ENCODE data around the gene ERF. TPM values are rescaled to one million over a fixed set of nuclear protein-coding genes. Genes with fewer than 3 reads are reported as not detected.
A peak's percentile ranks its signal among the peaks of the same experiment; 100 is the strongest.

ERF gene
- polyA plus RNA-seq, 6 donors from 2014 or later = 0.68 to 8.2 (median 3.8) TPM

DNA sequence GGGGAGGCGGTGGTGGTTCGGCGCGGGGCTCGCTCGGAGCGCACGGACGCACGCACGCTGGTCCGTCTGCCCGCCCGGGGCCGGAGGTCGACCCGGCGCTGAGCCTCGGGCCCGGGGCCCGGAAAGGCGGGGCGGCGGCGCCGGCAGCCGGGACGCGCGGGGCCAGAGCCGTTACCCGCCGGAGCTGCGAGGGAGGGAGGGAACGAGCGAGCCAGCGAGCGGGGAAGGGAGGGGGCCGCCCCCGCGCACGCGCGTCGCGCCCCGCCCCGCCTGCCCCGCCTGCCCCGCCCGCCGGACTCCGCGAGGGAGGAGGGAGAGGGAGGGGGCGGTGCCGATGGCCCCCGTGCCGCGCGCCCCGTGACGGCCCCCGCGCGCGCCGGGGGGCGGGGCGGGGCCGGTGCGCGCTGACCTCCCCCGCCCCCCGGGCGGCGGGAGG lies 29.2 kb upstream of the ERF start:
- no peaks in the 10 kb centered on the region for H3K36me3 Mint-ChIP-seq
- no peaks in the 10 kb centered on the region for H3K27me3 Mint-ChIP-seq
- H3K27ac Mint-ChIP-seq = no peak overlapping the region
- no peak overlapping the region for H3K4me3 Mint-ChIP-seq
- H3K4me1 Mint-ChIP-seq = peaks cover 36 to 45% (median 42%) of the 10 kb centered on the region in 3 donors
- DNase-seq (peak; percentile 87), ATAC-seq (ENCODE audit: low read depth in 2 of 2) (peak; percentile 17 to 26)
- no peaks in the 10 kb centered on the region for H3K9me3 Mint-ChIP-seq

DNA sequence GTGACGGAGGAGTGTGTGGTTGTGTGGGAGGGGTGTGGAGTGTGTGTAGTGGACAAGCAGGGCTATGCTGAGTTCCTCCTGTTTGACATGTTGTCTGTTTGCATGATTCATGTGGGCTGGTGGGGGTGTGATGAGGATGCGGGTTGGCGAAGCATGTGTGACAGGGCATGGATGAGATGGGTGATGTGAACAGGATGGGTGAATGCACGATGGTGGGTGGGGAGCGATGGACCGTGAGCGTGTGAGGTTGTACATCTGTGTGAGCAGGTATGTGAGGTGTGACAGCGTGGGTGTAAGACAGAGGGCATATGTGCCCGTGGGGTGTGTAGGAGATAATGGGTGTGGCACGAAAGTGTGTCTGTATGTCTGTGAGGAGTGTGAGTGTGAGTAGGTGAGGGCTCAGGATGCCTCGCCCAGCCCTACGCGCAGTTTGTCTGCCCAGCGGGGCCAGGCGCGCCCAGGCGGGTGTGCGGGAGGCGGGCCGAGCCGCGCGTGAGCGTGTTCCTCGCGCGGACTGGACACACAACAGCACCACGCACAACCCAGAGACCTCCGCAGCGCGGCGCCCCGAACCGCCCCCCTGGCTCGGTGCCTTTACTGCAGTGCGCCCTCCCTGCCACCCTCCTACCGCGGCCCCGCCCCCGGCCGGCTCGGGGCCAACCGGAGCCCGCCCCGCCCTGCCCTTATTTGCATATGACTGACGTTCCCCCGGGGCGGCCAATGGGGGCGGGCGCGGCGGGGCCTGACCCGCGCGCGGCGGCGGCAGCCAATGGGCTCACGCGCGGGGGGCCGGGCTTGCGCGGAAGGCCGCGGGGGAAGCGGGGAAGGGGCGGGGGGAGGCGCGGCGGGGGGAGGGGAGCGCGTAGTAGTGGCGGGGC lies 28.5 kb upstream of the ERF start:
- H3K4me3 Mint-ChIP-seq = no peak overlapping the region
- H3K9me3 Mint-ChIP-seq = no peaks in the 10 kb centered on the region
- peaks cover 42 to 52% (median 49%) of the 10 kb centered on the region in 3 donors for H3K4me1 Mint-ChIP-seq
- no peaks in the 10 kb centered on the region for H3K27me3 Mint-ChIP-seq
- ATAC-seq (ENCODE audit: low read depth in 2 of 2) (peak; percentile 60 to 61), DNase-seq (peak; percentile 95)
- no peak overlapping the region for H3K27ac Mint-ChIP-seq
- H3K36me3 Mint-ChIP-seq = no peaks in the 10 kb centered on the region

DNA sequence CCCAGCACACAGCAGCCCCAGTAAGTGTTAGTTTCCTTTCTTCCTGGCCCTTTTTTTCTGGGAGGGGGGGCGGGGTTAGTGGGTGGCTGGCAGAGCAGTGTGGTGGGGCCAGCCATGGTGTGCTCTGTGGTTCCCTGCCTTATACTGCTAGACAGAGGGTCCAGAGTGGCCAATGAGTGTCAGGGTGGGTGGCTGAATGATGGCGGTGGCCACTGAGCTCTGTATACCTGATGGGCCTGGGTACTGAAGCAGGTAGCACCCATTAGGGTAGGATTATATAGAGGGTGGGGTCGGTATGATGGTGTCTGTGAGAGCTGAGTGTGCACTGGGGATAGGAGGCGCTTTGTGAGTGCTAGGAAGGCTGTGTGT lies 27.9 kb upstream of the ERF start:
- H3K27me3 Mint-ChIP-seq = no peaks in the 10 kb centered on the region

DNA sequence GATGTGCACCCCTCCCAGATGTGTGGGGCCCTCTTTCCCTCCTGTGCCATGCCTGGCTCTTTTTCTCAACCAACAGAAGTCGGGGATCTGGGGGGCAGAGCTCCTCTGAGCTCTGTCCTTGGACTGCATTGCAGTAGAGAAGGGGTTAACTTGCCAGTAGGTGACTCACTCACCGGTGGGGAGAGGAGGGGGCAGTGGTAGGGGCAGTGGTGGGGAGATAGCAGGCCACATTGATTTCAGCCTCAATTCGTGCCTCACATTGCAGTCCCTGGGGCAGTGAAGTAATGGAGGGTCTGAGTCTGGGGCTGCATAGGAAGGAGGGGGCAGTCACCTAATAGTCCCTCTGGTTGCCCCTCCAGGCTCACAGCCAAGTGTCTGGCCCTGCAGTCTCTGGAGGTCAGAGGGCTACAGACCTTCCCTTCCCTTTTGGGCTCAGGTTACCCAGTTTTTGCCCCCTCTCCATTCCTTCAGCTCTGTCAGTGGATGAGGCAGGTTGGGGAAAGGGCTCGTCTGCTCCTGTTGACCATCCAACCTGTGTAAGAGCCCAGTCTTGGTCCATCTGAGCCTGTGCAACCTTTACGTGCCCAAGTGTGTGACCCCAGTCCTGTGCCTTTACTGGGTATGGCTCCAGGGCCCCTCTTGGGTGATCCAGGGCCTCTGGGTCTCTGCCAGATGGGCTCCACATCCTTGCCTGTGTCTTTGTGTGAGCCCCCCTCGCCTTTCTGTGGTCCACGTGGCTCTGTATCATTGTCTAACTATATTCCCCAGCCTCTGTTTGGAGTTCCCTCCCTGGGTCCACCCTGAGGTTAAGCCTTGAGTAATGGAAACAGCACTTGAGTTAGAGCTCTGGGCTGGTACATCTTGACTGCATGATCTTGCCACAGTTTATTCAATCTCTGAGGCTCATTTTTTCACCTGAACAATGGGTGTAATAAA lies 27.2 kb upstream of the ERF start:
- Mint-ChIP-seq H3K36me3 (no peaks in the 10 kb centered on the region), H3K27me3 (no peaks in the 10 kb centered on the region), H3K9me3 (no peaks in the 10 kb centered on the region), H3K27ac (peak overlapping the region in 3 of 6 donors; percentile 65 to 91 (median 76)), H3K4me3 (peak overlapping the region in 5 of 8 donors; percentile 70 to 88 (median 79)), H3K4me1 (peaks cover 47 to 64% (median 53%) of the 10 kb centered on the region in 3 donors)
- DNase-seq (no peak), ATAC-seq (ENCODE audit: low read depth in 2 of 2) (no peak)

More for the DNA sequence above, 27.9 kb upstream of the ERF start:
- no peak for DNase-seq
- Mint-ChIP-seq H3K27ac (peak overlapping the region in 2 of 6 donors; percentile 24 to 64), H3K4me1 (peaks cover 47 to 58% (median 53%) of the 10 kb centered on the region in 3 donors), H3K9me3 (no peaks in the 10 kb centered on the region), H3K36me3 (no peaks in the 10 kb centered on the region), H3K4me3 (peak overlapping the region in 3 of 8 donors; percentile 76 to 82 (median 79))
- ATAC-seq (ENCODE audit: low read depth in 2 of 2) = no peak

DNA sequence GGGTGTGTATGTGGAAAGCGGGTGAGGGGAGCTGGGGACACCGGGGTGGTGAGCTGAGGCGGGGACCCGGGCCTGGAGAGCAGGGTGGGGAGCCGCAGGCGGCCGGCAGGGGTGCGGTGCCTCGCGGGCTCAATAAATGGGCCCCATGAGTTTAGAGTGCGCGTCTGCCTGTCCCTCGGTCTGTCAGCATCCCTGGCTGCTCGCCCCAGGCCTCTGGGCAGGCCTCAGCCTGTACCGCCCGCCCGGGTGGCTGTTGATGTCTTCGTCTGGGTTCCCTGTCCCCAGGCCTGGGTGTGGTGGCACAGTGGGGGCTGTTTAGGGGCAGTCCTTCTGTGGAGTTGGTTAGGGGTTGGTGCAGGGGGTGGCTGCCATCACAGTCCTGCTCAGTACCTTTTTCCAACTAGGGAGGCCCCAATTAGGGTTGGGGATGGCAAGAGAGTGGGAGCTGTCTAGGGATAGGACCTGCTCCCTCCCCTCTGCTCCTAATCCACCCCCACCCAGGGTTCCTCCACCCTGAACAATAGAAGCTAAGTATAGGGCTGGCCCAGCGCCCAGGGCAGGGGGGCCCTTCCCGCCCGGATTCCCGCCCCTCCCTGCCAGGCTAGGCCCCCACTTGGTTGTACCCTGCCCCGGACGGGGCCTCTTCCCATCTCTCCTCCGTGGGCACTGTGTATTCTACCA lies 26.4 kb upstream of the ERF start:
- ATAC-seq (ENCODE audit: low read depth in 2 of 2) = no peak
- Mint-ChIP-seq H3K36me3 (no peaks in the 10 kb centered on the region), H3K4me1 (peaks cover 46 to 63% (median 51%) of the 10 kb centered on the region in 3 donors), H3K9me3 (no peaks in the 10 kb centered on the region), H3K4me3 (peak overlapping the region in 6 of 8 donors; percentile 62 to 88 (median 80)), H3K27me3 (no peaks in the 10 kb centered on the region), H3K27ac (peak overlapping the region in 5 of 6 donors; percentile 65 to 95 (median 90))
- DNase-seq = no peak

DNA sequence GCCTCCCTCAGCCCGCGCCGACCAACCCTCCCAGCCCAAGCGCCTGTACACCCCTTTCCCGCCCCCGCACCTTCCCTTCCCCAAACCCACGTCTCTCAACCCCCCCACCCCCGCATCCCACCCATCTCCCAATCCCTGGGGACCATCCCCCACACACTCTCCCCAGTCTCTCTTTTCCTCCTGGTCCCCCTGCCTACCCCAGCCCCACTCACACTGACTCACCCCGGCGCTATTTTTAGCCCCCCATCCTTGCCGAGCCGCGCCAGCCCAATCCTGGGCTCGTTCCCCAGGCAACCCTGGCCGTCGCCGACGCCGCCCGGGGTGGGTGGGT lies 25.9 kb upstream of the ERF start:
- Mint-ChIP-seq H3K9me3 (no peaks in the 10 kb centered on the region), H3K36me3 (no peaks in the 10 kb centered on the region), H3K27me3 (no peaks in the 10 kb centered on the region), H3K4me1 (peaks cover 46 to 63% (median 51%) of the 10 kb centered on the region in 3 donors), H3K27ac (peak overlapping the region in 1 of 6 donors; percentile 38), H3K4me3 (peak overlapping the region in 4 of 8 donors; percentile 5 to 88 (median 84))
- DNase-seq = no peak
- no peak for ATAC-seq (ENCODE audit: low read depth in 2 of 2)

DNA sequence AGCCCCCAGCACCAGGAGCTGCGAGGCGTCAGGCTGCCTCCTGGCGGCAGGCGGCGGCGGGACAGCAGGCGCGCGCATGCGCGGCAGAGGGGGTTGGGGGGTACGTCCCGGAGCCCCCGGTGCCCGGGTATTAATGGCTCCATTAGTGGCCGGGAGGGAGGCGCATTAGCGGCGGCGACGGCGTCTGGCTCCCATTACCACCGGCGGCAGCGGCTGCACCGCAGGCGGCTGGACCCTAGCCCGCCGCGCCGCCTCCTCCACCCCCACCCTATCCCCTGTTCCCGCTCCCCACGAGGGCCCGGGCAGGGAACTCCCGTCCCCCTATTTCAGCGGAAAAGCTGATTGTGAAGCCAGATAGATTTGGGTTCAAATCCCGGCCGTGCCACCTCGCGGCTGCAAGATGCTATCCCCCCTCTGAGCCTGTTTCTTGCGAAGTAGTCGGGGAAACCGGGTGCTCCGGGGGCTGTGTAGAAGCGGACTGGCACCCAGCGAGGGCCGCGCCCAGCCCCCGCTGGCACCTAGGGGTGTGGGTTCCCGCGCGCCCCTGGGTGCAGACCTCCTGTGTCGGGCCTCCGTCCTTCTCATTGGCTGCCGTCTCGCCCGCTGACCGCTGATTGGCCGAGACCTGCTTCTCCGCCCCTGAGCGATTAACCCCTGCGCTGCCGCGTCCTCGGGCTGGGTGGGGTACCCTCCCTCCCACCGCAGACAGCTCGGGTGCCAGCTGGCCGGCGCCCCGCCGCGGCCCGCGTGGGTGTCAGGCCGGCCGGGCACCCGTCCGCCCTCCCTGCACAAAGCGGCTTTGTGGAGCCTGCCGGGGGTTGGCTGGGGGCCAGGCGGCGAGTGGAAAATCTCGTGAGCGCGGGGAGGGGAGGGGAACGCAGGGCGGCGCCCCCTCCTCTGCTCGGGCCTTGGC lies 25.2 kb upstream of the ERF start:
- Mint-ChIP-seq H3K4me3 (peak overlapping the region in 7 of 8 donors; percentile 84 to 95 (median 91)), H3K4me1 (peaks cover 44 to 59% (median 48%) of the 10 kb centered on the region in 3 donors), H3K27ac (peak overlapping the region in 5 of 6 donors; percentile 36 to 92 (median 90)), H3K27me3 (no peaks in the 10 kb centered on the region), H3K36me3 (no peaks in the 10 kb centered on the region), H3K9me3 (no peaks in the 10 kb centered on the region)
- peak; percentile 32 to 37 for ATAC-seq (ENCODE audit: low read depth in 2 of 2)
- DNase-seq = peak; percentile 84

DNA sequence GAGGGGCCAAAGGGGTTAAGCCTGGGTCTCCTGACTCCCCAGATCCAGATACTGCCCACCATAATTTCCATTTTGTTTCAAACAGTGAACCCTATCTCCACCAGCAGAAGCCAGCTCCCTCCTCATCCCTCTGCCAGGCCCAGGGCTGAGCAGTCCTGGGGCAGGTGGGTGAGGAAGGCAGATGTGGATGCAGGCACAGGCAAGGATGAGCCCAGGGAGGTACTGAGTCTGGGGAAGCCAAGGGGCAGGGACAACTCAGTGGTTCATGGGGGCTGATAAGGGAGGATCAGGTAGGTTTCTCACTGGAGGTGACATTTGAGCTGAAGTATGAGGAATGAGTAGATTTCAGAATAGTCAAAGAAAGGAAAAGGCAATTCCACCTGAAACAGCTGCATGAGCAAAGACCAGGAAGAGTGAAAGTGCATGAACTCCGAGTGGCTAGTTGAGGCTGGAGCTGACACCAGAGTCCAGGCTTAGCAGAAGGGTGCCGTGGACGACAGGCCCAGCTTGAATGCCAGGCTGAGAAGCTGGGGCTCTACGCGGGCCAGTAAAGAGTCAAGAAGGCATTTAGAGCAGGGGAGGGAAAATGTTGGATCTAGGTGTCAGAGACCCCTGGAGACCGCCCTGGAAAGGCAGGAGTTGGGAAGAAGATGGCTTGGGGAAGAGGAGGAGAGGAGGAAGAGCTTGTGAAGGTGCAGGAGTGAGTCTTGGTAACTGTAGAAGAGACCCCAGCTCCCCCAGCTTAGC lies 24.4 kb upstream of the ERF start:
- ATAC-seq (ENCODE audit: low read depth in 2 of 2) (no peak), DNase-seq (no peak)
- Mint-ChIP-seq H3K4me3 (peak overlapping the region in 7 of 8 donors; percentile 84 to 95 (median 91)), H3K27me3 (no peaks in the 10 kb centered on the region), H3K27ac (peak overlapping the region in 5 of 6 donors; percentile 81 to 98 (median 92)), H3K4me1 (peaks cover 38 to 59% (median 43%) of the 10 kb centered on the region in 3 donors), H3K9me3 (no peaks in the 10 kb centered on the region), H3K36me3 (no peaks in the 10 kb centered on the region)

DNA sequence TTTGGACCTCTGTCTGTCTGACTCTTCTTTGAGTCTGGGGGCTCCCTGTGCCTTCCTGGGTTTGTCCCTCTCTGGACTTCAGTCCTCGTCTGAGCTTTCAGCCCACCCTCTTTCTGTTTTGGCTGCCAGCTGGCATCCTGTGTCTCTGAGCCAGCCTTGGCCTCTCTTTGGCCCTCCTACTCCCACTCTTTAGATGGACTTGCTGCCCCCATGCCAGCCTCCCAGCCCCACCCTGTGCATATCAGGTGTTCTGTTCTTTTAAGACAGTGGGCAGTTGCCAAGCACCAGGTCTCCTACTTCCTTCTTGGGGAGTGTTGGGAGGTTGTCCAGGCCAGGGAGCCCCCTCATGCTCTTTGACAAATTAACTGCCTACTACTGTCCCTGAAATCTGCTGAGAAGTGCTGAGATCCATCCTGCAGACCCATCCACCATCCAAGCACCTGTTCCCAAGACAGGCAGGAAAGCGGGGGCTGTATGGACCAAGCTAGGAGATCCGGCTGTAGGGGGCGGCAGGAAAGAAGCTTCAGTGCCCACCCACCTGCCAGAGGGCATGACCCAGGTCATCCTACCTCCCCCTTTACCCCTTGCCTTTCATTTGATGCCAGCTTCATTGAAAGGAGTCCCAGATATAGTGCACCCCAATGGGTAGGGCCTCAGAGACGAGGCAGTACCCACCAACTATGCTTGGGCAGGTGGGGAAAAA lies 23.7 kb upstream of the ERF start:
- Mint-ChIP-seq H3K27me3 (no peaks in the 10 kb centered on the region), H3K4me3 (peak overlapping the region in 7 of 8 donors; percentile 84 to 95 (median 91)), H3K27ac (peak overlapping the region in 5 of 6 donors; percentile 15 to 98 (median 54)), H3K36me3 (no peaks in the 10 kb centered on the region), H3K4me1 (peaks cover 38 to 63% (median 43%) of the 10 kb centered on the region in 3 donors), H3K9me3 (no peaks in the 10 kb centered on the region)
- DNase-seq = no peak
- no peak for ATAC-seq (ENCODE audit: low read depth in 2 of 2)

DNA sequence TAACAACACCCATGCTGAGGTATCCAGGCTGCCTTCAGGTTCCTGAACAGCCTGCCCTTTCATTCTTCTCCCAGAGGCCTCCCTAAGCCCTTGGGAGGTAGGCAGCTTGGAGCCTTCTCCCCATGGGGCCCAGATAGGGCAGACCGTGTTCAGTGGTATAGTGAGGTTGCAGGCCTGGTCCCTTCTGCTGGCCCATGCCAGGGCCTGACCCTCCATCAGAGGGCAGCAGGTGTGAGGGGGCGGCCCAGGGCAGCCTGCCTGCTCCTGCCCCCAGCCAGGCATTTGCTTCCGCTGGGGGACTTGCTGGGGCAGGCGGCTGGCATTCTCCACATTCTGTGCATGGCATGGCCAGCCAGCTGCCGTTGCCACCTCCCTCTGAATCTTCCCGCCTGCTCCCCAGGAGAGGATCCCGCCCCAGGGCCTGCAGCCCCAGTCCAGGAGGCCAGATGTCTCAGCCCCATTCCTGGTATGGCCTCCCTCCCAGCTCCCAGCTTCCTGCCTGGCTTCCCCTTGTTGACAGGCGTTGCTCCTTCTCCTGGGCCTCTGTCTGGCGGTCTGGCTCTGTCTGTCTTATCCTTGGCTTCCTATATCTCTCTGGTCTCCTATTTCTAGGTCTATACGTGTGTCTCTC lies 23.0 kb upstream of the ERF start:
- no peaks in the 10 kb centered on the region for H3K36me3 Mint-ChIP-seq
- peak overlapping the region in 3 of 6 donors; percentile 5 to 86 (median 54) for H3K27ac Mint-ChIP-seq
- no peaks in the 10 kb centered on the region for H3K27me3 Mint-ChIP-seq
- H3K4me3 Mint-ChIP-seq = no peak overlapping the region
- H3K9me3 Mint-ChIP-seq = no peaks in the 10 kb centered on the region
- ATAC-seq (ENCODE audit: low read depth in 2 of 2) (no peak), DNase-seq (no peak)
- peaks cover 38 to 63% (median 43%) of the 10 kb centered on the region in 3 donors for H3K4me1 Mint-ChIP-seq

DNA sequence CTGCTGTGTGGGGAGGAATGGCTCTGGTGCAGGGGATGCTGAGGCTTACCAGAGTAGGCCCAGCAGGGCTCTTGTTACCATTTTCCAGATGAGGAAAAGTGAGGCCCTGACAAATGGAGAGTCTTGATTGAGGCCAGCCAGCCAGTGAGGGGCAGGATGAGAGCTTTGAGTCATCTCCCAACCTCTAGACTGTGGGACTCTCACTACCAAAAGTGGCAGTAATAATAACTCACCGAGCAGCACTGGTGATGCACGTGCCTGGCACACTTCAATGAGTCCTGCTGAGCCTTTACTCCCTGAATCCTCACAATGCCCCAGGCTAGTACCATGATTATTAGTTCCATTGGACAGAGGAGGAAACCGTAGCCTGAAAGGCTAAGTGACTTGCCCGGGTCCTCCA lies 21.9 kb upstream of the ERF start:
- Mint-ChIP-seq H3K4me3 (peak overlapping the region in 1 of 8 donors; percentile 69), H3K36me3 (no peaks in the 10 kb centered on the region), H3K4me1 (peaks cover 32 to 54% (median 35%) of the 10 kb centered on the region in 3 donors), H3K9me3 (no peaks in the 10 kb centered on the region), H3K27ac (peak overlapping the region in 1 of 6 donors; percentile 53), H3K27me3 (no peaks in the 10 kb centered on the region)
- no peak for DNase-seq
- no peak for ATAC-seq (ENCODE audit: low read depth in 2 of 2)

Measured in naive B cell (primary cell).